ENCODE data around the gene RCAN2.

The RCAN2 gene

GRCh38 chr6:46505693-46506512 lies 14.7 kb upstream of the RCAN2 start:
- Mint-ChIP-seq H3K4me1 (ENCODE audit: low read depth) (no peaks in the 10 kb centered on the region), H3K4me3 (no peak overlapping the region), H3K36me3 (ENCODE audit: low read depth) (no peaks in the 10 kb centered on the region), H3K27ac (no peak overlapping the region), H3K27me3 (peaks cover 19% of the 10 kb centered on the region), H3K9me3 (no peaks in the 10 kb centered on the region)
- DNase-seq = no peak

DNA sequence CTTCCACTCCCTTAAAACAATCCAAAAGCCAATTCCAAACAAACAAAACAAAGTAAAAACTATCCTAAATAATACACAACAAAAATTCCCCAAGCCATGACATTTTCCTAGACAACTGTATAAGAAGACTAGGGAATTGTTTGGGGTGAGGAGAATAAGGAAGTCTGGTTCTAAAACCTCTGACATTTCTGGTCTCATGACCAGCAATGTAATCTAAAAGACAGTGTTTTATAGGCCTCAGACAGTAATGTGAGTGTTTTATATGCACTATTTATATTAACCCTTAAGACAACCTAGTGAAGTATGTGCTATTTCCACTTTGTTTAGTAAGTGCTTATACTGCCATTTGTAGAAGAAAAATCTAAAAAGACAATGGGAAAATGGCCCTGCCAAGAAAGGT lies 13.0 kb upstream of the RCAN2 start:
- Mint-ChIP-seq H3K27ac (no peak overlapping the region), H3K4me1 (ENCODE audit: low read depth) (no peaks in the 10 kb centered on the region), H3K27me3 (peaks cover 20% of the 10 kb centered on the region), H3K9me3 (no peaks in the 10 kb centered on the region), H3K36me3 (ENCODE audit: low read depth) (no peaks in the 10 kb centered on the region), H3K4me3 (no peak overlapping the region)
- DNase-seq = no peak

DNA sequence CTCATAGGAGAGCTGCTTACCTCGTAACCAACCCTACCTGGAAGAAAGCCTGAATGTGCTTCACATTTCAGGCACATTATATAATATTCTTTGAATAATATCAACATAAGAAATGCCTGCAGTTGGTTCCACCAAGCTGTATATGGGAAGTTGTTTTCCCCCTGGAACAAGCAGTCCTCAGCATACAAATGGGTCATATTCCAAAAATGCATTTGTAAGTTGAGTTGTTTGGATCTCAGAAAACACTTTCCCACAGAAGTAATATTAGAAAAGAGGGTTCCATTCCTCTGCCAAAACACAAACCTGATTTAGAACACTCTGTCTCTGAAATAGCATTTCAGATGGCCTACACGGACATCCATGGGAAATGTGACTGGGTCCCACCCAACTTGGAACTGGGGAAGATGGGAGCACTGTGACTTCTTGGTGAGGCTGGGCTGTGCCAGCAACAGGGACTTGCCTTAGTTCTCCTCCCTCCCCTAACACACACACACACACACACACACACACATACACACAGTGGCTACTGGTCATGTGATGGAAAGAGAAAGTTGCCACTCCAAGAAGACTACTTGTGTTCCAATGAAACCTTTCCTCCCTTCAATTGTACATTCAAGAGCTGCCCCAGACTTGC lies 11.4 kb upstream of the RCAN2 start:
- H3K4me3 Mint-ChIP-seq = no peak overlapping the region
- no peak overlapping the region for H3K27ac Mint-ChIP-seq

GRCh38 chr6:46501136-46502089 lies 10.2 kb upstream of the RCAN2 start:
- DNase-seq = no peak
- no peak overlapping the region for H3K4me3 Mint-ChIP-seq
- no peaks in the 10 kb centered on the region for H3K4me1 Mint-ChIP-seq (ENCODE audit: low read depth)
- no peak overlapping the region for H3K27ac Mint-ChIP-seq
- no peaks in the 10 kb centered on the region for H3K36me3 Mint-ChIP-seq (ENCODE audit: low read depth)
- peaks cover 35% of the 10 kb centered on the region for H3K27me3 Mint-ChIP-seq
- no peaks in the 10 kb centered on the region for H3K9me3 Mint-ChIP-seq

More for the DNA sequence above, 11.4 kb upstream of the RCAN2 start:
- no peak for DNase-seq
- Mint-ChIP-seq H3K27me3 (peaks cover 27% of the 10 kb centered on the region), H3K4me1 (ENCODE audit: low read depth) (no peaks in the 10 kb centered on the region), H3K36me3 (ENCODE audit: low read depth) (no peaks in the 10 kb centered on the region), H3K9me3 (no peaks in the 10 kb centered on the region)

- Mint-ChIP-seq H3K27ac (no peak overlapping the region), H3K36me3 (ENCODE audit: low read depth) (no peaks in the 10 kb centered on the region), H3K27me3 (peaks cover 42% of the 10 kb centered on the region), H3K4me3 (no peak overlapping the region), H3K4me1 (ENCODE audit: low read depth) (no peaks in the 10 kb centered on the region), H3K9me3 (no peaks in the 10 kb centered on the region)
- DNase-seq = no peak
Observed at GRCh38 chr6:46500382-46500781, 9.1 kb upstream of the RCAN2 start.

DNA sequence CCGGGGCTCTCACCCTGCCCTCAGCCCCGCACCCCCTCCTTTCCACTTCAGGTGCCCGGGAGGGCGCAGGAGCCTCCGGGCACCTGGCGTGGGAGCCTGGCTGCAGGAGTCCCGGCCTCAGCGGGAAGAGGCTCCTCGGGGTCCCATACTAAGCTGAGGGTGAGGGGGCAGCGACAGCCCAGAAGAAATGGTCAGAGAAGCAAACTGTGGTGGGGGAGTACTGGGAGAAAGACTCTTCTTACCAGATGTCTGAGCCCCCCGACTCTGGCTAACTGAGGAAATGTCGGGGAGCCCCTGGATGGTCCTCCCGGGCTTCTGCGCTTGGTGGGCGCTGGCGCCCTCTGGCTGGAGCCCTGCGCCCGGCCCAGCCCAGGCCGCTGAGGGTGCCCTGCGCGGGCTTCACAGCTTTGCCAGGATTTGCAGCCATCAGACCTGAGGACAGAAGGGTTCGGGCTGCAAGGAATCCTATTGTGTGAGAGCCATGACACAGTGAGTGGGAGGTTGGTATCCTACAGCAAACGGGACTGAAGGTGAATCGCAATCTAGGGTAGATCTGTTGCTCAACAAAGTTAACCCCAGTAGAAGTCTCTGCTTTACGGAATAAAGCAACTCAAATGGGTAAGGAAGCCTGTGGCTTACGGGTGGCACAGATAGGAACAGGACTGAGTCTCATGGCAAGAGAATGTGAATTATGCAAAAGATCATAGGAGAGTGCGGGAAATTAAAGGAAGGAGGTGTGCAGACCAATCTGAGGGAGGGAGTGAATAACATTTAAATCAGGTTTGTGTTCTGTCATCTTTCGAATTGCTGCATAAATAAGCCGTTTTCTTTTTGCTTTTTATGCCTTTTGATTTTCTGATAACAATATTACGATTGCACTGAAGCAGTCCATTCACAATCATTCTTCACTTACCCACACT lies 639 bp upstream of the RCAN2 start:
- peak; percentile 48 for DNase-seq
- H3K4me3 Mint-ChIP-seq = peak overlapping the region; percentile 51
- no peaks in the 10 kb centered on the region for H3K9me3 Mint-ChIP-seq
- H3K4me1 Mint-ChIP-seq (ENCODE audit: low read depth) = peaks cover 8% of the 10 kb centered on the region
- no peaks in the 10 kb centered on the region for H3K36me3 Mint-ChIP-seq (ENCODE audit: low read depth)
- peaks cover 75% of the 10 kb centered on the region for H3K27me3 Mint-ChIP-seq
- no peak overlapping the region for H3K27ac Mint-ChIP-seq

GRCh38 chr6:46490425-46491200 lies 636 bp downstream of the RCAN2 start:
- Mint-ChIP-seq H3K27me3 (peaks cover 74% of the 10 kb centered on the region), H3K4me3 (peak overlapping the region; percentile 55)

GRCh38 chr6:46486181-46486580 lies 5.1 kb downstream of the RCAN2 start:
- no peak overlapping the region for H3K4me3 Mint-ChIP-seq
- H3K9me3 Mint-ChIP-seq = no peaks in the 10 kb centered on the region
- DNase-seq = no peak
- H3K36me3 Mint-ChIP-seq (ENCODE audit: low read depth) = no peaks in the 10 kb centered on the region
- peaks cover 69% of the 10 kb centered on the region for H3K27me3 Mint-ChIP-seq
- H3K27ac Mint-ChIP-seq = no peak overlapping the region
- H3K4me1 Mint-ChIP-seq (ENCODE audit: low read depth) = peaks cover 6% of the 10 kb centered on the region

More at GRCh38 chr6:46490425-46491200, 636 bp downstream of the RCAN2 start:
- Mint-ChIP-seq H3K27ac (no peak overlapping the region), H3K4me1 (ENCODE audit: low read depth) (peaks cover 8% of the 10 kb centered on the region), H3K36me3 (ENCODE audit: low read depth) (no peaks in the 10 kb centered on the region), H3K9me3 (no peaks in the 10 kb centered on the region)
- DNase-seq = no peak

DNA sequence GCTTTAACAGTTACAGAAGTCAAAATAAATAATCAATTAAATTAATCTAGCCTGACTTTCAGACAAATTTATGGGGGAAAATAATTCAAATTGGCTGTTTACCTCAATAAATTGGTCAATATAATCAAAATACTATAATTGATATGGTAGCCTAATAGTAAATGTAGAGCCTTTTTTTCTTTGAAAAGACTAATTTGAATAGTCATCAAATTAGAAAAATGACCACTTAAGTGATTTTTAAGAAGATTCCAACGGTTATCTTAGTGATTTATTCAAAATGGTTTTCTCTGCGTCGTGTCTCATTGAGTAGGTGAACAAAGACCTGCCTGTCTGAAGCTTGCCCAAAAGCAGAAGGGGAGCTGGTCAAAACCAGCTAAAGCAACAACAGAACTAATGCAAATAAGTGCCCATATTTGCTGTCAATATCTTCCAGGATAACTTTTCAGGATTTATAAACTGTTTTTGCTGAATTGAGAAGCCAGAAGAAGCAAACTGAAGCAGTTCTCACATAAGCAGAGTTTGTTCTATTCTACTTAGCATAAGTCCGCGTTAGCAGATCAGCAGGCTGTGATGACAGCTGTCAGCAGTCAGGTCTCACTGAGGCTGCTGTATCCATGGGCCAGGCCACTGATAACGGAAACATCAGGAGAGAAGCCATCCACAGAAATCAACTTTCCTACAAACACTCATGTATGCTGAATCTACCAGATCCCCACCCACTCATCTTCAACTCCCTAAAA lies 7.0 kb downstream of the RCAN2 start:
- Mint-ChIP-seq H3K27me3 (peaks cover 69% of the 10 kb centered on the region), H3K4me1 (ENCODE audit: low read depth) (no peaks in the 10 kb centered on the region), H3K36me3 (ENCODE audit: low read depth) (no peaks in the 10 kb centered on the region), H3K27ac (no peak overlapping the region), H3K9me3 (no peaks in the 10 kb centered on the region), H3K4me3 (no peak overlapping the region)
- DNase-seq = no peak

DNA sequence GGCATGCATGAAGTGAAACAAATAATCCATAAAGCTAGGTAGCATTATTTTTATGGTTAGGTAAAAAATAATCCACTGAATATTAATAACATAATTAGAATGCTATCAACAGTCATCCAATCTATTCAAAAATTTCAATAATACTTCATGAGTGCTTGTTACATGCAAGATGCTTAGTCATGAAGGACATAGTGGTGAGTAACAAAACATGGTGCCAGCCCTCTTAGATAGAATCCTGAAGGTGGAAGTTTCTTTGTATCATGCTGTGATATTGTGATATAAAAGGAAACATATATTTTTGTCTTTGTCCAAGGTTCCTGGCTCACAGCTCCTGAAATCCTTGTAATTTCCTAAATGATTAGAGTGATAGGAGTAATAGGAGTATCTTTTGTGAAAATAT lies 14.9 kb downstream of the RCAN2 start:
- DNase-seq = no peak
- Mint-ChIP-seq H3K4me3 (no peak overlapping the region), H3K4me1 (ENCODE audit: low read depth) (no peaks in the 10 kb centered on the region), H3K9me3 (no peaks in the 10 kb centered on the region), H3K36me3 (ENCODE audit: low read depth) (no peaks in the 10 kb centered on the region), H3K27ac (no peak overlapping the region), H3K27me3 (peaks cover 53% of the 10 kb centered on the region)

- Mint-ChIP-seq H3K27ac (no peak overlapping the region), H3K9me3 (no peaks in the 10 kb centered on the region), H3K4me1 (ENCODE audit: low read depth) (no peaks in the 10 kb centered on the region), H3K36me3 (ENCODE audit: low read depth) (no peaks in the 10 kb centered on the region), H3K4me3 (no peak overlapping the region), H3K27me3 (peaks cover 46% of the 10 kb centered on the region)
- no peak for DNase-seq
Observed at GRCh38 chr6:46473881-46474280, 17.4 kb downstream of the RCAN2 start.

GRCh38 chr6:46472243-46472642 lies 19.0 kb downstream of the RCAN2 start:
- Mint-ChIP-seq H3K4me3 (no peak overlapping the region), H3K9me3 (no peaks in the 10 kb centered on the region), H3K27me3 (peaks cover 40% of the 10 kb centered on the region)

DNA sequence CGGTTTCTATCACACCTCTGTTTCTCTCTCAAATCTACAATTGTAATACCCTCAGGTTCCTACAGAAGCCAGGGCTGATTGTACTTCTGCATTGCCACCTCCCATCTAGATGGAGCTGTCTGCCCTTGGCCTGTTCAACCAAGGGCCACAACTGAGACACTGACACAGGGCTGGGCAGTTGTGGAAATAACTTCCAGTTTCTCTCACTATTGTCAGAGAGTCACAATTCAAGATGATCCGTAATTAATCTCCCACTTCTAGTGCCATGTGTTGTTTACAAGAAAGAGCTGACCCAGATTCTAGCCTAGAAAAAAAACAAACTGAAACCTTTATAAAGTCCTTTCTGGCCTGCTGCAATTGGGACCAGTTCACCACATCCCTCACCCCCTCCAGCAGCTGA lies 22.2 kb downstream of the RCAN2 start:
- H3K9me3 Mint-ChIP-seq = no peaks in the 10 kb centered on the region
- no peaks in the 10 kb centered on the region for H3K4me1 Mint-ChIP-seq (ENCODE audit: low read depth)
- no peaks in the 10 kb centered on the region for H3K36me3 Mint-ChIP-seq (ENCODE audit: low read depth)
- peaks cover 36% of the 10 kb centered on the region for H3K27me3 Mint-ChIP-seq
- H3K4me3 Mint-ChIP-seq = no peak overlapping the region
- H3K27ac Mint-ChIP-seq = no peak overlapping the region
- no peak for DNase-seq

More at GRCh38 chr6:46472243-46472642, 19.0 kb downstream of the RCAN2 start:
- Mint-ChIP-seq H3K4me1 (ENCODE audit: low read depth) (no peaks in the 10 kb centered on the region), H3K36me3 (ENCODE audit: low read depth) (no peaks in the 10 kb centered on the region), H3K27ac (no peak overlapping the region)
- DNase-seq = no peak

Measured in activated T-cell treated with anti-CD3 and anti-CD28 coated beads, Interleukin-2, amount 50 U/mL, for 24 hours (primary cell).